ENCODE measurements around the gene DPP9.

DPP9 gene

GRCh38 chr19:4653793-4654436 is 69.7 kb downstream of the DPP9 start:
- DNase-seq: no peak

GRCh38 chr19:4652075-4652474 is 71.6 kb downstream of the DPP9 start:
- DNase-seq: no peak

DNA sequence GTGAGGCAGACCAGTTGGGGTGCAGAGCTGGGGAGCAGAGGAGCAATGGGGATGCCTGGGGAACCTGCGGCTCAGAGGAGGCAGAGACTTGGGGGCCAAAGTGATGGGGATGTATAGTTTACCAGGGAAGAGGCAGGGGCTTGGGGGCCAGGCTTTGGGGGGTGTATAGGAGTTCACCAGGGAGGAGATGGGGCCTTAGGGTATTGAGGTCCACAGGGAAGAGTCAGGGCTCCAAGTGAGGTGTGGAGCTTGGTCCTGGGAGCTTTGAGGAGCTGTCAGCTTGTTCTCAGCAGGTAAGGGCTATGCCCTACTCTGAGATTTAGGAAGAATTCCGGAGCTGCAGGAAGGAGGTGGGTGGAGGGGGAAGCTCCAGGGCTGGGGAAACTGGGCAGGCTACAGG is 73.5 kb downstream of the DPP9 start:
- DNase-seq: no peak

GRCh38 chr19:4649392-4650047 is 74.1 kb downstream of the DPP9 start:
- no peak for DNase-seq

DNA sequence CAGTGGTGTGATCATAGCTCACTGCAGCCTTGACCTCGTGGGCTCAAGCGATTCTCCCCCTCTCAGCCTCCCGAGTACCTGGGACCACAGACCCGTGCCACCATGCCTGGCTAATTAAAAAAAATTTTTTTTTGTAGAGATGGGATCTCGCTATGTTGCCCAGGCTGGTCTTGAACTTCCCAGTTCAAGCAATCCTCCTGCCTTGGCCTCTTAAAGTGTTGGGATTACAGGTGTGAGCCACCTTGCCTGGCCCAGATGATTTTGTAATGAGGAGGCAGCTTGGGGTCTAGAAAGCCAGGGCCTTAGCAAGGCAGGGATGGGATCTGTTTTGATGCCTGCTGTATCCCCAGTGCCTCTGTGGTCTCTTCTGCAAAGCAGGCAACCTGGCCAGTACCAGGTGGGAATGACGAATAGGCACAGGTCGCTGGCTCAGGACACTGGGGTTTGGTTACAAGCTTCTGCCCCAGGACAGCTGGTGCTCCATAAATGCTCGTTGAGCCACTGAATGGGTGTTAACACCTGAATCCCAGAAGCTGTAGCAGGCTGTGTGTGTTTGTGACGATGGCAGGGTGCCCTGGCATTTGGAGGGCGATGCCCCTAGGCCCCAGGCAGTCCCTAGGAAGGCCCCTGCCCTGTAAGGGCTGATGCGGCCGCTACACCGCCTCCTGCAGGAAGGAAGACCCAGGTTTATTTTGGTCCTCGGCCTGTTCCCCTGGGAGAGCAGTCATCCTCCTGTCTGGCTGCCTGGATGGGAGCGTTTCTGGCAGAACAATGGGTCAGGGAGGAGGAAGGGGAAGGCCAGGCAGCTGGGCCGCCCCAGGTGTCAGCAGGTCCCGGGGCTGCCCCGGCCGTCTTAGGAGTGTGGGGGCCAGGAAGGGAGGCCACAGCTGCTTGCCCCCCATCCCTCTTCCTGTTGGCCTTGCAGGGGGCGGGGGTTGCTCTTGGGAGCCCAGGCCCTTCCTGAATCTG is 75.7 kb downstream of the DPP9 start:
- DNase-seq: peak; percentile 15

- DNase-seq: no peak
These were observed 77.9 kb downstream of the DPP9 start for GRCh38 chr19:4645718-4646117.

DNA sequence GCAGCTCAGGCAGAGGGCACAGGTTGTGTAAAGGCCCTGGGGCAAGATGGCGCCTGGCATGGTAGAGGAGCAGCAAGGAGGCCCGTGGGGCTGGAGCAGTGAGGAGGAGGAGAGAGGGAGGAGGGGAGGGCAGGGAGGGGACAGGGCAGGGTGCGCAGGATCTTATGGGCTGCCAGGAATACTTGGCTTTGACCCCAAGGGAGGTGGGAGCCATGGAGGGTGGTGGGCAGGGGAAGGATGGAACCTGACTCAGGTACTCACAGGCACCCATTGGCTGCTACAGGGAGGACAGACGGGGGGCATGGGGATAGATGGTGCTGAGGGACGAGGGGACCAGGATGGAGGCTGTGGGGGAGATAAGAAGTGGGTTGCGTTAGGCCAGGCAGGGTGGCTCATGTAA is 81.0 kb downstream of the DPP9 start:
- no peak for DNase-seq

DNA sequence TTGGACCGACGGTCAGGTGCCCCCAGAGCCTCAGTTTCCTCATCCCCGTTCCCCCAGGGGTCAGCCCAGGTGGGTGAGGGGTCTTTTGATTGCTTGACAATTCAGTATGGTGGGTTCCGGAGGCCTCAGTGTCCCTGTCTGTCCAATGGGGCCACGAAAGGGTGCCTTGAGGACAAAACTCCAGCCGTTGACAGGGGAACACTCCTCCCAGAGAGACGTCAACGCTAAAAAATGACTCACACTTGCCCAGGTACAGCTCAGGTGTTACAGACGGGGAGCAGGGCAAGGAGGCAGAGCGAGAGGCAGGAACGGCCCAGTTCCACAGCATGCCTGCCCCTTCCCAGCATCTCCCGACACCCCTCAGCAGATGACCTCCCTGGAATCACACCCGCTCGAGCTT is 82.5 kb downstream of the DPP9 start:
- DNase-seq: no peak

DNA sequence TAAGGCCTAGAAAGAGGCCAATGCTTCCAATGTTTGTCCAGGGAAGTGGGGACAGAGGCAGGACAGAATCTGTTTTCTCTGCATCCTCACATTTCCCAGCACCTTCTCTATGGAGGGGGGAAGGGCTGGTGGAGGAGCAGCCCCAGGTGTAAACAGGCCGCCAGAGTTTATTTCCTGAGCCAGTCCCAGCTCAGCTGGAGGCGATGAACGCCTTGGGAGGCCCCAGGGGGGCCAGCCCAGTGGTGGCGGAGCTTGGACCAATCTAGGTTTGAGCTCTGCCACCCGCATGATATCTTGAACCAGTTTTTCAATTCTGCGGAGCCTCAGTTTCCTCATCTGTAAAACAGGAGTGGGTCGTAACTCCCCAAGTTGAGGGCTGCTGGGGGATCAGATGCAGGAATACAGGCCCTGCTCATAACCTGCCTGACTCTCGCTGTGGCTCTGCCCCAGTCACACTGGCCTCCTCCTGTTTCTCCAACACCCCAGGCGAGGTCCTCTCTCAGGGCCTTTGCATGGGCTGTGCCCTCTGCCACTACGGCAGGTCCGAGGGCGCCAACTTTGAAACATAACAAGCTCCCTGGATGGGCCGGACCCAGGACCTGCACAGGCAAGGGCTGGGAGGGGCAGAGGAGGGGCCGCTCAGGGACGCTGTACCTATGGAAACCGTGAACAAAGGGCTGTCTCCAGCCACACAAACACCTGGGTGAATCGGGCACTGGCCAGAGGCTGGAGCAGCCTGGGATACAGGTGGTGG is 83.2 kb downstream of the DPP9 start:
- no peak for DNase-seq

DNA sequence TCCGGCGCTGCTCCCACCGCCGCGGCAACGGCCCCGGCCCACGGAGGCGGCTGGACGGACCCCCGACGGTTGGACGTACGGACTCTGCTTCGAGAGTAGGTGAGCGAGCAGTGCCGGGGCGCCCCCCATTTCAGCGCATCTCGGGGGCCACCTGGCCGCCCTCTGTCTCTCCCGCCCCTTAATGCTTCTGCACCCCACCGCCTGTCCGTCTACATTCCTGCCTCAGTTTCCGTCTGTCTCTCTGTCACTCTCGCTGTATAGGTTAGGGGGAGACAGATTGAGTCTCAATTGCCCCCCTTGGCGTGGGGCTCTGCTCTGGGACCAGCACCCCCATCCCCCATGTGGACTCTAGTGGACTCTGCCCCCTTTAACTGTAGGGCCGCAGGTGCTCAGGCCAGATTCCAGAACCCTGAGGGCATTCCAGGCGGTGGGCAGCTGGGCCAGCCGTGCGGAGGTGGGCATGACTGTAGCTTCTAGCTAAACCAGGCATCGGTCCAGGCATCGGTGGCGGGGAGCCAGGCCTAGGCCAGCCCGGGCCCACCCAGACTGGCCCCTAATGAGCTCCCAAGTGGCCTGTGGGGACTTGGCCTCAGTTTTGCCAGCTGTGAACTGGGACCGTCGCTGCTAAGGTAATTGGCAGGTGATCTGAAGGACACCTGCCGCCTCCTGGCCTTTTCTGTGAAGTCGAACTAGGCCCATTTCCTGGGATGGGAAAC is 84.0 kb downstream of the DPP9 start:
- DNase-seq: no peak

GRCh38 chr19:4638828-4639530 is 84.7 kb downstream of the DPP9 start, which contains the start of gene TNFAIP8L1:
TNFAIP8L1 (plus strand) TSS chr19:4639516; CDS start chr19:4651870, 12,354 bp downstream.
- peak; percentile 84 for DNase-seq

DNA sequence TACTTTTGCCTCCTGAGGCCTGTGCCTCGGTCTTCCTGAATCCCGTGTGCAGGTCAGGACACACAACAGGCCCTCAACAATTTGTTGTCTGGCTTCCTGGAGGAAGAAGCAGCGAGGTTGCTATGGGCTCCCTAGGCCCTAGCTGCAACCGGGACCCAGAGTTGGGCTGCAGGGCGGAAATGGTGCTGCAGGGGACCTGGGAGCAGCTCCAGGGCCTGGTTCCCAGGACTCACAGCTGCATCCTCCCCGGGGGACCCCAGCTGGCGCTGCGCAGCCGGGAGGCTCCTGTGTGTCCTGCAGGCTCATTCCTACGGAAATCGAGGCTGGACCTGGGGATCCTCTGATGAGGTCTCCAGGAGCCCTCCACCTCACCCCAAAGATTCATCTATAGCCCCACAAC is 85.3 kb downstream of the DPP9 start:
- DNase-seq: no peak

GRCh38 chr19:4636761-4637160 is 86.9 kb downstream of the DPP9 start:
- no peak for DNase-seq

DNA sequence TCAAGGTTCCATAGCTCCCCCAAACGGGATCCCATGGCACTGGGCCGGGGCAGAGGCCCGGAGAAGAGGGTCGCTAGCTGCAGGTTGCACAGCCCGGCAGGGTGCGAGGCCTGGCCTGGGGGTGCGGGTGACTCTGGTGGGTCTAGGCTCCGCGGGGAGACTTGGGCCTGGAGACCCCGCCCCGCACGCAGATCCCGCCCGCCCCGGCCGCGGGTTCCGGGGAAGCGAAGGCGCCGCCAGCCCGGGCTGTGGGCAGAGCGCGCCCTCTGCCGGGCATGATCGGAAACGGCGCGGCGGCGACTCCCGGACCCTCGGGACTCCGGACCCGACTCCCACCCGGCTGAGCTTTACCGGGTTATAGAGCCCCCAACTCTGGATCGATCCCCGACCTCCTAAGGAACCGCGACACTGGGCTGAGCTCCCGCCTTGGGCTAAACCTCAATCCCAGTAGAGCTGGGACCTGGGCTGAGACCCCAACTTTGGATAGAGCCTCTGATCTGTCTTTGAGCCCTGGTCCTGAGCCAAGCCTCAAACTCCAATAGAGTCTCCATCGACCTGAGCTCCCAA is 87.4 kb downstream of the DPP9 start:
- no peak for DNase-seq

GRCh38 chr19:4635754-4636116 is 87.9 kb downstream of the DPP9 start:
- DNase-seq: no peak

DNA sequence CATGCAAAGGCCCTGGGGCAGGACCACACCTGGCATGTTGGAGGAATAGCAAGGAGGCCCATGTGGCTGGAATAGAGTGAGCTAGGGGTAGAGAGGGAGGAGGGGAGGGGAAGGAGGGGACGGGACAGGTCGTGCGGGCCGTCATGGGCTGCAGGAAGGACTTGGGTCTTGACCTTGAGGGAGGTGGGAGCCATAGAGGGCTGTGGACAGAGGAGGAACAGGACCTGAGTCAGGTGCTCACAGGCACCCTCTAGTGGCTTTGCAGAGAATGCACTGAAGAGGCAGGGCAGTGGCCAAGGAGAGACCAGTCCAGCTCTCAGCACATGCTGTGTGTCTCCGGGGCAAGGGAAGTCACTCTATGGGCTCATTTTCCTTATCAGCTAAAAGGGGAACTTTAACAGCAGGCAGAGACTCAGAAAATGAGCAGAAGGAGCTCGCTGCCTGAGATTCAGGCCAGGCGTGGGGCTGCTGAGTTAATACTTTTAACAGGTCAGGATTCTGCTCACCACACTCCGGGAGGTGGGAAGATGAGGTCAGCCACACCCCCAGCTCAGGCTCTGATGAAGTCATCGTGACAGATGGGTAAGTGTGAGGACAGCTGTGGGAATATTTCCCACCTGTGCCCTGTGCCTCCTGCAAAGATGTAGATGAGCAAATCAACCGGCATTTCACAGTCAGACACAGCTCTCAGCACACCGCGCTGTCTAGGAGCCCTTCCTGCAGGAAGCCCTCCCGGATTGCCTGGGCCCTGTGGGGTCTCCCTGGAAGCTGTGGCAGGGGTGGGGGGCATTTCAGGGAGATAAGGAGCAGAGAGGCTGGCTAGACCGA is 90.3 kb downstream of the DPP9 start:
- peak; percentile 20 for DNase-seq

All from DMS153 (cell line).